ENCODE results near the gene NRP2.

DNA sequence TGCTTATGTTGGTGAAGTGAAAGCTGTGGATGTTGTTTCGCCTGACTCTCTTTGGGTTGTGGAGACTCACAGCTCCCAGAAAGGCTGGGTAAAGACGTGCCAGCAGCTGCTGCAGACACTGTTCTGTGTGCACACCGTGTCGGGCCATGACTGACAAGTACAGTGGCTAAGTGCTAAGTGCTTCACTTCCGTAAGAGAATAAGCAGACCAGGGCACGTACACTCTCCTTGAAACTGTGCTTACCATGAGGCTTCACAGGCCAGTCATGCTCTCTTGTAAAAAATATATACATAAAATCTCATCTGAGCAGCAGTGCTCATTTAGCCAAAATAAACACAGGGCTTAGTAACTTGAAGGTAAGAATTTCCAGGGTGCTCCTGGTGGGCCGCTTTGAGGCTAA lies 86.0 kb downstream of the NRP2 start:
- TF ChIP-seq, protein P1, sequence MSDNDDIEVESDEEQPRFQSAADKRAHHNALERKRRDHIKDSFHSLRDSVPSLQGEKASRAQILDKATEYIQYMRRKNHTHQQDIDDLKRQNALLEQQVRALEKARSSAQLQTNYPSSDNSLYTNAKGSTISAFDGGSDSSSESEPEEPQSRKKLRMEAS (IDR thresholded peaks at IDR 0.05): no peak
- TF ChIP-seq, protein P2, sequence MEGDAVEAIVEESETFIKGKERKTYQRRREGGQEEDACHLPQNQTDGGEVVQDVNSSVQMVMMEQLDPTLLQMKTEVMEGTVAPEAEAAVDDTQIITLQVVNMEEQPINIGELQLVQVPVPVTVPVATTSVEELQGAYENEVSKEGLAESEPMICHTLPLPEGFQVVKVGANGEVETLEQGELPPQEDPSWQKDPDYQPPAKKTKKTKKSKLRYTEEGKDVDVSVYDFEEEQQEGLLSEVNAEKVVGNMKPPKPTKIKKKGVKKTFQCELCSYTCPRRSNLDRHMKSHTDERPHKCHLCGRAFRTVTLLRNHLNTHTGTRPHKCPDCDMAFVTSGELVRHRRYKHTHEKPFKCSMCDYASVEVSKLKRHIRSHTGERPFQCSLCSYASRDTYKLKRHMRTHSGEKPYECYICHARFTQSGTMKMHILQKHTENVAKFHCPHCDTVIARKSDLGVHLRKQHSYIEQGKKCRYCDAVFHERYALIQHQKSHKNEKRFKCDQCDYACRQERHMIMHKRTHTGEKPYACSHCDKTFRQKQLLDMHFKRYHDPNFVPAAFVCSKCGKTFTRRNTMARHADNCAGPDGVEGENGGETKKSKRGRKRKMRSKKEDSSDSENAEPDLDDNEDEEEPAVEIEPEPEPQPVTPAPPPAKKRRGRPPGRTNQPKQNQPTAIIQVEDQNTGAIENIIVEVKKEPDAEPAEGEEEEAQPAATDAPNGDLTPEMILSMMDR (IDR thresholded peaks at IDR 0.05; ENCODE audit: low read depth, low read length, missing input control): no peak
- no peak for TF ChIP-seq HNF4A (conservative IDR thresholded peaks at IDR 0.05)
- no peak for TF ChIP-seq RAD21 (IDR thresholded peaks at IDR 0.05)
- TF ChIP-seq, protein P3, sequence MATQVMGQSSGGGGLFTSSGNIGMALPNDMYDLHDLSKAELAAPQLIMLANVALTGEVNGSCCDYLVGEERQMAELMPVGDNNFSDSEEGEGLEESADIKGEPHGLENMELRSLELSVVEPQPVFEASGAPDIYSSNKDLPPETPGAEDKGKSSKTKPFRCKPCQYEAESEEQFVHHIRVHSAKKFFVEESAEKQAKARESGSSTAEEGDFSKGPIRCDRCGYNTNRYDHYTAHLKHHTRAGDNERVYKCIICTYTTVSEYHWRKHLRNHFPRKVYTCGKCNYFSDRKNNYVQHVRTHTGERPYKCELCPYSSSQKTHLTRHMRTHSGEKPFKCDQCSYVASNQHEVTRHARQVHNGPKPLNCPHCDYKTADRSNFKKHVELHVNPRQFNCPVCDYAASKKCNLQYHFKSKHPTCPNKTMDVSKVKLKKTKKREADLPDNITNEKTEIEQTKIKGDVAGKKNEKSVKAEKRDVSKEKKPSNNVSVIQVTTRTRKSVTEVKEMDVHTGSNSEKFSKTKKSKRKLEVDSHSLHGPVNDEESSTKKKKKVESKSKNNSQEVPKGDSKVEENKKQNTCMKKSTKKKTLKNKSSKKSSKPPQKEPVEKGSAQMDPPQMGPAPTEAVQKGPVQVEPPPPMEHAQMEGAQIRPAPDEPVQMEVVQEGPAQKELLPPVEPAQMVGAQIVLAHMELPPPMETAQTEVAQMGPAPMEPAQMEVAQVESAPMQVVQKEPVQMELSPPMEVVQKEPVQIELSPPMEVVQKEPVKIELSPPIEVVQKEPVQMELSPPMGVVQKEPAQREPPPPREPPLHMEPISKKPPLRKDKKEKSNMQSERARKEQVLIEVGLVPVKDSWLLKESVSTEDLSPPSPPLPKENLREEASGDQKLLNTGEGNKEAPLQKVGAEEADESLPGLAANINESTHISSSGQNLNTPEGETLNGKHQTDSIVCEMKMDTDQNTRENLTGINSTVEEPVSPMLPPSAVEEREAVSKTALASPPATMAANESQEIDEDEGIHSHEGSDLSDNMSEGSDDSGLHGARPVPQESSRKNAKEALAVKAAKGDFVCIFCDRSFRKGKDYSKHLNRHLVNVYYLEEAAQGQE (IDR thresholded peaks at IDR 0.05): no peak
- no peak for TF ChIP-seq JUND (IDR thresholded peaks at IDR 0.05)
